Mucosa of descending colon (tissue), 3 donors: ENCODE data around the gene VN1R2. TPM values are rescaled to one million over a fixed set of nuclear protein-coding genes. Genes with fewer than 3 reads are reported as not detected.
"Not testable (repeated sequence)": the region's sequence is repeated elsewhere in the genome, so short reads cannot be mapped to it uniquely, and the experiment has no call there.

ENCODE experiments used
- ATAC-seq: fragments of 200-7000 bp; cut with Tn5 transposase; one replicate; pipeline ENCODE4 v1.9.1; 2020; ENCODE audit warnings: mild to moderate bottlenecking, moderate library complexity
- DNase-seq, 3 donors: peaks; one replicate each; pipeline ENCODE4 v3.0.0-alpha.2; 2020
- H3K36me3 ChIP-seq: fragments of 200-600 bp; one replicate; pipeline ENCODE4 v1.8.0; 2021; ENCODE audit warnings: low read depth, mild to moderate bottlenecking
- H3K4me1 ChIP-seq: fragments of 200-600 bp; one replicate; pipeline ENCODE4 v1.8.0; 2021; ENCODE audit warnings: low read depth, mild to moderate bottlenecking
- H3K4me3 ChIP-seq: fragments of 200-600 bp; one replicate; pipeline ENCODE4 v1.8.0; 2021; ENCODE audit warnings: mild to moderate bottlenecking
- H3K9me3 ChIP-seq: fragments of 200-600 bp; one replicate; pipeline ENCODE4 v1.8.0; 2021; ENCODE audit warnings: mild to moderate bottlenecking
- CTCF ChIP-seq: fragments of 200-600 bp; IDR thresholded peaks from one replicate; pipeline ENCODE4 v1.8.0; 2022; ENCODE audit warnings: antibody characterized with exemption, mild to moderate bottlenecking
- intact Hi-C, 2 donors: fragments of 100-400 bp; cut with DNase I in 1 of 2; cut with micrococcal nuclease in 1 of 2; formaldehyde crosslinking; loops; one replicate each; pipeline versions ENCODE4 v1.11.0 to v1.11.1; 2022; cut with DNase I, micrococcal nuclease
- long read RNA-seq, 2 donors: library from polyadenylated mRNA; unstranded; transcript quantifications; one replicate each; pipeline ENCODE4 v2.0.0, GENCODE V29; 2019 to 2021
- total RNA-seq, 3 donors: library from RNA; stranded (reverse); fragmentation: NEBNext Ultra II Directional in 2 of 3; extraction: Animal tissue kit (Norgen Biotek cat#: 25700) in 2 of 3; gene quantifications; one replicate each; pipeline versions ENCODE4 v1.2.1 to v1.2.4, GENCODE V29; 2021 to 2023
- donor health status: DM: no; HTN: no; CAD: no; lungs with moderate emphysema.
- donor health status: DM: no; HTN: no; CAD: no.
- donor health status: DM: no; HTN: yes; CAD: no.

Gene VN1R2, protein sequence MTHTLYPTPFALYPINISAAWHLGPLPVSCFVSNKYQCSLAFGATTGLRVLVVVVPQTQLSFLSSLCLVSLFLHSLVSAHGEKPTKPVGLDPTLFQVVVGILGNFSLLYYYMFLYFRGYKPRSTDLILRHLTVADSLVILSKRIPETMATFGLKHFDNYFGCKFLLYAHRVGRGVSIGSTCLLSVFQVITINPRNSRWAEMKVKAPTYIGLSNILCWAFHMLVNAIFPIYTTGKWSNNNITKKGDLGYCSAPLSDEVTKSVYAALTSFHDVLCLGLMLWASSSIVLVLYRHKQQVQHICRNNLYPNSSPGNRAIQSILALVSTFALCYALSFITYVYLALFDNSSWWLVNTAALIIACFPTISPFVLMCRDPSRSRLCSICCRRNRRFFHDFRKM
- not detected for total RNA-seq
- long read RNA-seq, donor 1: 0 reads
- long read RNA-seq, donor 2: 0 reads

GRCh38 chr19:53257715-53258342 is at the start of gene VN1R2:
VN1R2 (plus strand) TSS chr19:53258292; CDS start chr19:53258376, 84 bp downstream.
- H3K4me3 ChIP-seq, H3K36me3 ChIP-seq, ATAC-seq, H3K4me1 ChIP-seq, intact Hi-C loops, DNase-seq: not testable (repeated sequence)
- peaks cover 37% of the 10 kb centered on the region for H3K9me3 ChIP-seq

GRCh38 chr19:53211554-53211953 is 46.5 kb upstream of the VN1R2 start:
- H3K4me3 ChIP-seq, H3K4me1 ChIP-seq, DNase-seq, intact Hi-C loops, ATAC-seq: not testable (repeated sequence)
- H3K9me3 ChIP-seq: peaks cover 100% of the 10 kb centered on the region
- H3K36me3 ChIP-seq: peaks cover 14% of the 10 kb centered on the region

DNA sequence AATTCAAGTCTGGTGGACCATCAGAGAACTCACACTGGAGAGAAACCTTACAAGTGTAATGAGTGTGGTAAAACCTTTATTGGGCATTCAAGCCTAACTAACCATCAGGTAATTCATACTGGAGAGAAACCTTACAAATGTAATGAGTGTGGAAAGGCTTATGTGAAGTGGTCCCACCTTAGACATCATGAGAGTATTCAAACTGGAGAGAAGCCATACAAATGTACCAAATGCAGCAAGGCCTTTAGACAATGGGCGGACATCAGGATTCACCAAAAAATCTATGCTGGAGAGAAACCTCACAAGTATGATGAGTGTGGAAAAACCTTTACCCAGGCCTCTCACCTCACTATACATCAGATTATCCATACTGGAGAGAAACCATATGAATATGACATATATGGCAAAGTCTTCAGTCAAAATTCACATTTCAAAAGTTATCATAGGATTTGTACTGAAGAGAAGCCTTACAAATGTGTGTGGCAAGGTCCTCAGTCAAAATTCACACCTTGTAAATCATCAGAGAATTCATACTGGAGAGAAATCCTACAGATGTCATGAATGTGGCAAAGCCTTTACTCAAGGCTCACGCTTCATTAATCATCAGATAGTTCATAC is 45.3 kb upstream of the VN1R2 start:
- Histone ChIP-seq H3K36me3 (peaks cover 11% of the 10 kb centered on the region), H3K9me3 (peaks cover 100% of the 10 kb centered on the region), H3K4me1 (no peaks in the 10 kb centered on the region), H3K4me3 (no peak overlapping the region)
- intact Hi-C loops: no loop called here
- no peak for TF ChIP-seq CTCF
- no peak for DNase-seq
- ATAC-seq: no peak

GRCh38 chr19:53222716-53223115 is 35.4 kb upstream of the VN1R2 start:
- H3K9me3 ChIP-seq: peaks cover 98% of the 10 kb centered on the region
- ATAC-seq, H3K36me3 ChIP-seq, H3K4me1 ChIP-seq, H3K4me3 ChIP-seq, DNase-seq, intact Hi-C loops: not testable (repeated sequence)

- TF ChIP-seq CTCF: no peak
- DNase-seq (no peak), ATAC-seq (no peak)
- intact Hi-C loops: no loop called here
- Histone ChIP-seq H3K36me3 (no peaks in the 10 kb centered on the region), H3K9me3 (peaks cover 98% of the 10 kb centered on the region), H3K4me3 (no peak overlapping the region), H3K4me1 (no peaks in the 10 kb centered on the region)
These were observed 33.5 kb upstream of the VN1R2 start for GRCh38 chr19:53224606-53225005.

GRCh38 chr19:53237114-53237777 is 20.8 kb upstream of the VN1R2 start:
- Histone ChIP-seq H3K9me3 (peaks cover 100% of the 10 kb centered on the region), H3K4me3 (no peak overlapping the region), H3K36me3 (peaks cover 2% of the 10 kb centered on the region), H3K4me1 (no peaks in the 10 kb centered on the region)
- TF ChIP-seq CTCF: no peak
- ATAC-seq (no peak), DNase-seq (no peak)
- intact Hi-C loops: no loop called here
